ENCODE data around the gene DPP3.
"Not testable (repeated sequence)": the region's sequence is repeated elsewhere in the genome, so short reads cannot be mapped to it uniquely, and the experiment has no call there.

DPP3 gene

GRCh38 chr11:66530927-66531709 is 50.9 kb downstream of the DPP3 start:
- no peak for DNase-seq (ENCODE audit: low read depth, low spot score)

- no peak for DNase-seq (ENCODE audit: low read depth, low spot score)
These were observed 51.6 kb downstream of the DPP3 start for GRCh38 chr11:66531841-66532240.

GRCh38 chr11:66532784-66533183 is 52.5 kb downstream of the DPP3 start:
- no peak for DNase-seq (ENCODE audit: low read depth, low spot score)

GRCh38 chr11:66539170-66539869 is 59.1 kb downstream of the DPP3 start:
- DNase-seq (ENCODE audit: low read depth, low spot score) = no peak

- DNase-seq (ENCODE audit: low read depth, low spot score) = no peak
These were observed 59.6 kb downstream of the DPP3 start for GRCh38 chr11:66539870-66540213.

GRCh38 chr11:66540598-66540997 is 60.4 kb downstream of the DPP3 start:
- not testable (repeated sequence) for DNase-seq (ENCODE audit: low read depth, low spot score)

- DNase-seq (ENCODE audit: low read depth, low spot score) = no peak
These were observed 61.7 kb downstream of the DPP3 start for GRCh38 chr11:66541892-66542291.

GRCh38 chr11:66542362-66542761 is 62.1 kb downstream of the DPP3 start:
- peak; percentile 26 for DNase-seq (ENCODE audit: low read depth, low spot score)

GRCh38 chr11:66543263-66544107 is 63.3 kb downstream of the DPP3 start:
- DNase-seq (ENCODE audit: low read depth, low spot score) = peak; percentile 83

- not testable (repeated sequence) for DNase-seq (ENCODE audit: low read depth, low spot score)
These were observed 64.7 kb downstream of the DPP3 start for GRCh38 chr11:66544952-66545351.

GRCh38 chr11:66545701-66546367 is 65.6 kb downstream of the DPP3 start, which contains the start of gene ZDHHC24:
Gene ZDHHC24, minus strand, starts transcription at chr11:66546048. Its CDS starts 45 bp downstream, at chr11:66546003.
- DNase-seq (ENCODE audit: low read depth, low spot score) = peak; percentile 99

- no peak for DNase-seq (ENCODE audit: low read depth, low spot score)
These were observed 66.2 kb downstream of the DPP3 start, which contains the start of gene ACTN3 for GRCh38 chr11:66546368-66546965. Gene ACTN3, plus strand, starts transcription at chr11:66546903. Its CDS starts 35 bp downstream, at chr11:66546938.

GRCh38 chr11:66546966-66547661 is 66.9 kb downstream of the DPP3 start:
- no peak for DNase-seq (ENCODE audit: low read depth, low spot score)

- no peak for DNase-seq (ENCODE audit: low read depth, low spot score)
These were observed 67.4 kb downstream of the DPP3 start for GRCh38 chr11:66547662-66548009.

- no peak for DNase-seq (ENCODE audit: low read depth, low spot score)
These were observed 67.8 kb downstream of the DPP3 start for GRCh38 chr11:66548041-66548440.

- DNase-seq (ENCODE audit: low read depth, low spot score) = no peak
These were observed 68.8 kb downstream of the DPP3 start for GRCh38 chr11:66548774-66549630.

- DNase-seq (ENCODE audit: low read depth, low spot score) = no peak
These were observed 69.5 kb downstream of the DPP3 start for GRCh38 chr11:66549696-66550095.

- DNase-seq (ENCODE audit: low read depth, low spot score) = no peak
These were observed 70.7 kb downstream of the DPP3 start for GRCh38 chr11:66550887-66551286.

GRCh38 chr11:66554602-66555001 is 74.4 kb downstream of the DPP3 start:
- DNase-seq (ENCODE audit: low read depth, low spot score) = no peak

- DNase-seq (ENCODE audit: low read depth, low spot score) = no peak
These were observed 75.2 kb downstream of the DPP3 start for GRCh38 chr11:66555416-66555815.
